ENCODE results near the gene SERPINB2.
A peak's percentile ranks its signal among the peaks of the same experiment; 100 is the strongest.

The SERPINB2 gene

DNA sequence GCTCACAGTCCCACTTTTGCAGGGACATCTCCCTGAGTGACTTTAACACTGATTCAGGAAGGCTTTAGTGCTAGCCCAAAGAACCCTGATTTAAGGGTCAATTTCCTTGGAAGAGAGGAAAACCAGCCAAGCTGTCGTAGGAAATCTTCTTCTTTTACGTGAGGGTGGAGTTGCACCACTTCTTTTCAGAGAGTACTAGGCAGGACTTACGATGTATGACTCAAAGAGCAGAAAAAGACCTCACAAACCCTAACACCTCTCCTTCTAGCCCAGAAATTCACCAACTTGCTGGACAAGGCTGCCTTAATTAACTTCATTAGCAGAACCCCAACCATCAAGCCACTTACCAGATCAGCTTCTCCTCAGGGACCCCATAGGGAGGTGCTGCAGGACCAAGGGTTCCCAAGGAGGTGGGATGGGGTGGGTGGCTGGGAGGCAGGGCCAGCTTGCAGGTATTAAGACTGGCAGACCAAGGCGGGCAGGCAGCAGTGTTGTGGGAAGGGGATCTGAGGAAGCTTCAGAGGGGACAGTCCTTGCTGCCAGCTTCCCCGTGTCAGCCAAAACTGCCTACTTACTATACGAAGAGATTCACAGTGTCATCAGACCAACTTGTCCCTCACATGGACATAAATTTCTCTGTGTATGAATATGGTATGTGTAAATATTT lies 6.7 kb downstream of the SERPINB2 start:
- TF ChIP-seq, protein P1, sequence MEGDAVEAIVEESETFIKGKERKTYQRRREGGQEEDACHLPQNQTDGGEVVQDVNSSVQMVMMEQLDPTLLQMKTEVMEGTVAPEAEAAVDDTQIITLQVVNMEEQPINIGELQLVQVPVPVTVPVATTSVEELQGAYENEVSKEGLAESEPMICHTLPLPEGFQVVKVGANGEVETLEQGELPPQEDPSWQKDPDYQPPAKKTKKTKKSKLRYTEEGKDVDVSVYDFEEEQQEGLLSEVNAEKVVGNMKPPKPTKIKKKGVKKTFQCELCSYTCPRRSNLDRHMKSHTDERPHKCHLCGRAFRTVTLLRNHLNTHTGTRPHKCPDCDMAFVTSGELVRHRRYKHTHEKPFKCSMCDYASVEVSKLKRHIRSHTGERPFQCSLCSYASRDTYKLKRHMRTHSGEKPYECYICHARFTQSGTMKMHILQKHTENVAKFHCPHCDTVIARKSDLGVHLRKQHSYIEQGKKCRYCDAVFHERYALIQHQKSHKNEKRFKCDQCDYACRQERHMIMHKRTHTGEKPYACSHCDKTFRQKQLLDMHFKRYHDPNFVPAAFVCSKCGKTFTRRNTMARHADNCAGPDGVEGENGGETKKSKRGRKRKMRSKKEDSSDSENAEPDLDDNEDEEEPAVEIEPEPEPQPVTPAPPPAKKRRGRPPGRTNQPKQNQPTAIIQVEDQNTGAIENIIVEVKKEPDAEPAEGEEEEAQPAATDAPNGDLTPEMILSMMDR (IDR thresholded peaks at IDR 0.05; ENCODE audit: low read length, missing control alignments) = no peak
- no peak for DNase-seq (ENCODE audit: low read depth)
- no peak overlapping the region for H3K4me3 ChIP-seq (replicated peaks; ENCODE audit: low read depth, low read length)

DNA sequence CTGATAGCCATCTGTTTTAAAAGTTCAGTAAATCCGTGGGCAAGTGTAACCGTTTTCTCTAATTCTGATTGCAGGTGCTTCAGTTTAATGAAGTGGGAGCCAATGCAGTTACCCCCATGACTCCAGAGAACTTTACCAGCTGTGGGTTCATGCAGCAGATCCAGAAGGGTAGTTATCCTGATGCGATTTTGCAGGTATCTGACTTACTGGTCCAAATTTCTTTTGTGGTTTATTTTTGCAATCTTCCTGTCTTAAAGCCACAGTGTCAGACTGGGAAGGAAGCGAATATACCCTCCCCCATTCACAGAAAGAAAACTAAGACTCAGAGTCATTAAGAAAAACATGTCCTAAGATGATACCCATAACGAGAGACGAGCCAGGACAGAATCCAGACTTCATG lies 7.7 kb downstream of the SERPINB2 start:
- TF ChIP-seq, protein P1 (IDR thresholded peaks at IDR 0.05; ENCODE audit: low read length, missing control alignments) = no peak
- H3K4me3 ChIP-seq (replicated peaks; ENCODE audit: low read depth, low read length) = no peak overlapping the region
- DNase-seq (ENCODE audit: low read depth) = no peak

DNA sequence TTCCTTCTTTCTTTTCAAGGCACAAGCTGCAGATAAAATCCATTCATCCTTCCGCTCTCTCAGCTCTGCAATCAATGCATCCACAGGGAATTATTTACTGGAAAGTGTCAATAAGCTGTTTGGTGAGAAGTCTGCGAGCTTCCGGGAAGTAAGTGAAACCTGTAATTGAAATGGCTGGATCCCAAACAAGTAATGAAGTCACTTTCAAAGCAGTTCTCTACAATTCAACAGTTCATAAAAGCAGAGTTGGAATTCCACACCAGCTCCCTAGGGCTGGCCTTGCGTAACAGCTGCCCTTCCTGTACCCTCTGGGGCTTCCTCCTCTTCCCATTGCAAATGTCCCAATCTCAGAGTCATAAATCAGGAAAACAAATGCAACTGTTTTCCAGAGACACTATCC lies 9.6 kb downstream of the SERPINB2 start:
- TF ChIP-seq, protein P1 (IDR thresholded peaks at IDR 0.05; ENCODE audit: low read length, missing control alignments) = no peak
- DNase-seq (ENCODE audit: low read depth) = peak; percentile 52
- H3K4me3 ChIP-seq (replicated peaks; ENCODE audit: low read depth, low read length) = no peak overlapping the region

DNA sequence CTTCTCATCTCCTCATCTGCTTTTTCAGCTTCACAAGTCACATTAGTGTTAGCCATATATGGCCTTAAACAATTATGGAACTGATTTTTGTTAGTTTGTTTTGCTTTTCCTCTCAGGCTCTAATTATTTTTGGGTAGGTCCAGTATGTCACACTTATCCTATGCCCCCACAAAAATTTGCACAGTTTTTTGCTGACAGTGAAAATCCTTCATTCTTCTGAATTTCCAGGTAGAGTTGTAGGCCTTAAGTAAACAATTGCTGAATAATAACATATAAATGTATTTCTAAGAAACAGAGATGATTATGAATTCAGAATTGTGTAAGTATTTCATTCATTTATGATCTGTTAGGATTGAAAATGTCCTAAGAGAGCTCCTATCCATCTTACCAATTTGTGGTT lies 11.7 kb downstream of the SERPINB2 start:
- TF ChIP-seq, protein P1 (IDR thresholded peaks at IDR 0.05; ENCODE audit: low read length, missing control alignments) = no peak

DNA sequence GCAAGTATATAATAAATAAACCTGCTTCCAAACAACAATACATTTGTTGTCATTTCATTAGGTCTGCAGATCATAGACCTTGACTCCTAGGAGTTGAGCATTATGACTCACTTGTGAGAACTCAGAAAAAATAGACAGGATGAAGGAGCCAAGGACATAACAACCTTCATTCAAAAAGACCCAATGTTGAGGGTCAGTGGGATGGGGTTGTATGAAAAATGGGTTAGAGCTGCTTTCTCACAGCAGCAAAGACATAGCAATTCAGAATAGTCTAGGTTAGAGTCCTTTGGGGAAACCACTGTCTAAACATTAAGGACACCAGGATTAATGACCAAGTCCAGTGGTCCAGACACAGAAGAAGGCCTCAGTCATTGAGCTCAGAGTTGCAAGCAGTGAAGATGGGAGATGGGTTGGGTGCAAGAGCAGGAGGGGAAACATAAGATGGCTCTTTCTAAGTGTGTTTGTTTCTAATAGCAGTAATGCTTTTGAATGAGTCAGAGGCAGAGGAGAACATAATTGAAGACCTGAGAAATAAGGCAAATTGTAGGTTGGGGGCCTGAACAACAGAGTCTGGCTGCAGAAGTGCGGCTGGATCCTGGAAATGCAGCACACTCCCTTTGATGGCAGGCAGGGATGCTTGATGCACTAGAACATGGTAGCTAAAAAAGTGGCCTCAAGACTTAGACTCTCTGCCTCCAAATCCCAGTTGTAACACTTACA lies 16.5 kb downstream of the SERPINB2 start:
- TF ChIP-seq, protein P1 (IDR thresholded peaks at IDR 0.05; ENCODE audit: low read length, missing control alignments) = no peak
- DNase-seq (ENCODE audit: low read depth) = no peak
- H3K4me3 ChIP-seq (replicated peaks; ENCODE audit: low read depth, low read length) = no peak overlapping the region

More for the DNA sequence above, 11.7 kb downstream of the SERPINB2 start:
- H3K4me3 ChIP-seq (replicated peaks; ENCODE audit: low read depth, low read length) = no peak overlapping the region
- DNase-seq (ENCODE audit: low read depth) = no peak

DNA sequence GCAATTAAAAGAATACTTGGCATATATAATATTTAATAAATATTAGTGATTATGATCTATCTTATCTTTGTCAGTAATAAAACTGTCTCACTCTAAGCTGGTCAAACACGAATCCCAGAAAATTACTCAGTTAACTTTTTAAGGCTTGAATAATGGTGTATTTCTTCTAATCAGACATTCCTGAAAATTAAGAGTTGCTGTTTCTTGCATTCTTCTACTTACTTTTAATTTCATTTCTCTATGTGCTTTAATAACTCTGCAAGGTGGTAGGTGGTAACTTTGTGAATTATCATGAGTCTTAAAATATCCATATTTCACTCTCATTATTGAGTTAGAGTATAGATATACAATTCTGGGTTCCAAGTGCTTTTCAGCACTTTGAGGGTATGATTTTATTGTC lies 17.2 kb downstream of the SERPINB2 start:
- DNase-seq (ENCODE audit: low read depth) = no peak
- TF ChIP-seq, protein P1 (IDR thresholded peaks at IDR 0.05; ENCODE audit: low read length, missing control alignments) = no peak
- no peak overlapping the region for H3K4me3 ChIP-seq (replicated peaks; ENCODE audit: low read depth, low read length)
